Activated naive CD8-positive, alpha-beta T cell treated with anti-CD3 and anti-CD28 coated beads, Interleukin-2, amount 50 U/mL, for 24 hours (primary cell): ENCODE measurements around the gene TAB2.
A peak's percentile ranks its signal among the peaks of the same experiment; 100 is the strongest.

Source experiments
- ATAC-seq: fragments of 150-1000 bp; cut with Tn5 transposase; one replicate; pipeline ENCODE4 v1.10.0; 2021
- DNase-seq: peaks from one replicate; pipeline ENCODE4 v3.0.0; 2021
- H3K27ac Mint-ChIP-seq: one replicate; pipeline ENCODE4 v1.8.0; 2021; ENCODE audit warnings: mild to moderate bottlenecking, mixed read lengths
- H3K27me3 Mint-ChIP-seq: one replicate; pipeline ENCODE4 v1.8.0; 2021; ENCODE audit warnings: mixed read lengths
- H3K36me3 Mint-ChIP-seq: one replicate; pipeline ENCODE4 v1.8.0; 2021; ENCODE audit warnings: low read depth, mixed read lengths
- H3K4me1 Mint-ChIP-seq: one replicate; pipeline ENCODE4 v1.8.0; 2021; ENCODE audit warnings: mixed read lengths
- H3K4me3 Mint-ChIP-seq: one replicate; pipeline ENCODE4 v1.8.0; 2021; ENCODE audit warnings: mild to moderate bottlenecking, moderate library complexity, mixed read lengths
- H3K9me3 Mint-ChIP-seq: one replicate; pipeline ENCODE4 v1.8.0; 2021; ENCODE audit warnings: mixed read lengths

Gene TAB2

GRCh38 chr6:149419696-149420404, 102.3 kb downstream of the TAB2 start:
- no peak for ATAC-seq
- no peak overlapping the region for H3K27ac Mint-ChIP-seq
- peaks cover 16% of the 10 kb centered on the region for H3K4me1 Mint-ChIP-seq

GRCh38 chr6:149421132-149421531, 103.6 kb downstream of the TAB2 start:
- Mint-ChIP-seq H3K4me3 (no peak overlapping the region), H3K27me3 (no peaks in the 10 kb centered on the region), H3K9me3 (peaks cover 5% of the 10 kb centered on the region), H3K36me3 (no peaks in the 10 kb centered on the region), H3K27ac (no peak overlapping the region), H3K4me1 (peaks cover 10% of the 10 kb centered on the region)
- ATAC-seq (peak; percentile 9), DNase-seq (no peak)

More at GRCh38 chr6:149419696-149420404, 102.3 kb downstream of the TAB2 start:
- Mint-ChIP-seq H3K27me3 (no peaks in the 10 kb centered on the region), H3K4me3 (no peak overlapping the region), H3K36me3 (peaks cover 5% of the 10 kb centered on the region), H3K9me3 (peaks cover 14% of the 10 kb centered on the region)
- DNase-seq = no peak

- Mint-ChIP-seq H3K4me3 (no peak overlapping the region), H3K9me3 (no peaks in the 10 kb centered on the region)
These were observed 105.1 kb downstream of the TAB2 start for GRCh38 chr6:149422581-149422980.

GRCh38 chr6:149423964-149424440, 106.5 kb downstream of the TAB2 start:
- H3K27ac Mint-ChIP-seq = no peak overlapping the region
- ATAC-seq (no peak), DNase-seq (no peak)
- peaks cover 9% of the 10 kb centered on the region for H3K4me1 Mint-ChIP-seq
- H3K9me3 Mint-ChIP-seq = no peaks in the 10 kb centered on the region
- H3K36me3 Mint-ChIP-seq = no peaks in the 10 kb centered on the region
- no peaks in the 10 kb centered on the region for H3K27me3 Mint-ChIP-seq
- H3K4me3 Mint-ChIP-seq = no peak overlapping the region

More at GRCh38 chr6:149422581-149422980, 105.1 kb downstream of the TAB2 start:
- DNase-seq (no peak), ATAC-seq (no peak)
- Mint-ChIP-seq H3K36me3 (no peaks in the 10 kb centered on the region), H3K27me3 (no peaks in the 10 kb centered on the region), H3K27ac (no peak overlapping the region), H3K4me1 (peaks cover 9% of the 10 kb centered on the region)

- Mint-ChIP-seq H3K4me3 (no peak overlapping the region), H3K27ac (no peak overlapping the region), H3K4me1 (peaks cover 5% of the 10 kb centered on the region), H3K27me3 (no peaks in the 10 kb centered on the region), H3K9me3 (no peaks in the 10 kb centered on the region), H3K36me3 (no peaks in the 10 kb centered on the region)
- no peak for DNase-seq
- ATAC-seq = no peak
These were observed 107.7 kb downstream of the TAB2 start for GRCh38 chr6:149425224-149425623.

GRCh38 chr6:149425754-149426153, 108.2 kb downstream of the TAB2 start:
- Mint-ChIP-seq H3K27ac (no peak overlapping the region), H3K4me3 (no peak overlapping the region), H3K36me3 (no peaks in the 10 kb centered on the region), H3K4me1 (peaks cover 2% of the 10 kb centered on the region), H3K9me3 (no peaks in the 10 kb centered on the region), H3K27me3 (no peaks in the 10 kb centered on the region)
- ATAC-seq = no peak
- no peak for DNase-seq

GRCh38 chr6:149428606-149429005, 111.1 kb downstream of the TAB2 start:
- H3K36me3 Mint-ChIP-seq = no peaks in the 10 kb centered on the region
- no peaks in the 10 kb centered on the region for H3K9me3 Mint-ChIP-seq
- H3K4me1 Mint-ChIP-seq = peaks cover 6% of the 10 kb centered on the region
- no peaks in the 10 kb centered on the region for H3K27me3 Mint-ChIP-seq
- no peak overlapping the region for H3K4me3 Mint-ChIP-seq
- H3K27ac Mint-ChIP-seq = no peak overlapping the region
- no peak for ATAC-seq
- DNase-seq = no peak

GRCh38 chr6:149429427-149430360, 112.2 kb downstream of the TAB2 start:
- Mint-ChIP-seq H3K36me3 (no peaks in the 10 kb centered on the region), H3K4me1 (peaks cover 6% of the 10 kb centered on the region), H3K4me3 (no peak overlapping the region), H3K9me3 (no peaks in the 10 kb centered on the region), H3K27ac (no peak overlapping the region), H3K27me3 (no peaks in the 10 kb centered on the region)
- ATAC-seq (no peak), DNase-seq (no peak)

- Mint-ChIP-seq H3K9me3 (no peaks in the 10 kb centered on the region), H3K27ac (peak overlapping the region; percentile 26), H3K36me3 (no peaks in the 10 kb centered on the region), H3K27me3 (no peaks in the 10 kb centered on the region), H3K4me3 (no peak overlapping the region), H3K4me1 (peaks cover 7% of the 10 kb centered on the region)
- DNase-seq (peak; percentile 92), ATAC-seq (peak; percentile 94)
These were observed 114.6 kb downstream of the TAB2 start for GRCh38 chr6:149431905-149432775.

- Mint-ChIP-seq H3K4me1 (peaks cover 12% of the 10 kb centered on the region), H3K9me3 (no peaks in the 10 kb centered on the region), H3K27me3 (no peaks in the 10 kb centered on the region), H3K27ac (no peak overlapping the region), H3K36me3 (no peaks in the 10 kb centered on the region), H3K4me3 (no peak overlapping the region)
- DNase-seq (no peak), ATAC-seq (no peak)
These were observed 115.9 kb downstream of the TAB2 start for GRCh38 chr6:149433405-149433804.

- H3K27ac Mint-ChIP-seq = no peak overlapping the region
- no peak for ATAC-seq
- no peaks in the 10 kb centered on the region for H3K36me3 Mint-ChIP-seq
- no peak for DNase-seq
- no peak overlapping the region for H3K4me3 Mint-ChIP-seq
- no peaks in the 10 kb centered on the region for H3K9me3 Mint-ChIP-seq
- H3K4me1 Mint-ChIP-seq = peaks cover 14% of the 10 kb centered on the region
- no peaks in the 10 kb centered on the region for H3K27me3 Mint-ChIP-seq
These were observed 116.4 kb downstream of the TAB2 start for GRCh38 chr6:149433881-149434280.

- Mint-ChIP-seq H3K4me1 (peaks cover 19% of the 10 kb centered on the region), H3K4me3 (no peak overlapping the region), H3K27me3 (no peaks in the 10 kb centered on the region), H3K36me3 (no peaks in the 10 kb centered on the region), H3K9me3 (no peaks in the 10 kb centered on the region), H3K27ac (no peak overlapping the region)
- no peak for DNase-seq
- no peak for ATAC-seq
These were observed 118.5 kb downstream of the TAB2 start for GRCh38 chr6:149435919-149436586.

GRCh38 chr6:149436647-149437046, 119.1 kb downstream of the TAB2 start:
- no peak for ATAC-seq
- Mint-ChIP-seq H3K27me3 (no peaks in the 10 kb centered on the region), H3K4me1 (peaks cover 19% of the 10 kb centered on the region), H3K27ac (no peak overlapping the region), H3K4me3 (no peak overlapping the region), H3K9me3 (no peaks in the 10 kb centered on the region), H3K36me3 (no peaks in the 10 kb centered on the region)
- no peak for DNase-seq

GRCh38 chr6:149437212-149437611, 119.7 kb downstream of the TAB2 start:
- Mint-ChIP-seq H3K27ac (no peak overlapping the region), H3K4me3 (no peak overlapping the region), H3K36me3 (no peaks in the 10 kb centered on the region), H3K4me1 (peaks cover 15% of the 10 kb centered on the region), H3K9me3 (no peaks in the 10 kb centered on the region), H3K27me3 (no peaks in the 10 kb centered on the region)
- ATAC-seq (no peak), DNase-seq (no peak)
